ENCODE data around the gene SEZ6L. TPM values are rescaled to one million over a fixed set of nuclear protein-coding genes. Genes with fewer than 3 reads are reported as not detected.

Gene SEZ6L
- not detected in 2 replicates for total RNA-seq

GRCh38 chr22:26169315-26170111, at the start of gene SEZ6L:
SEZ6L (plus strand) TSS chr22:26169462; CDS start chr22:26169670, 208 bp downstream.

GRCh38 chr22:26428515-26429457, 259.5 kb downstream of the SEZ6L start, which contains the start of gene ASPHD2:
ASPHD2 (plus strand) TSS chr22:26429260; CDS start chr22:26433616, 4,356 bp downstream.

Data from regular cardiac myocyte (primary cell).